GM21619 (cell line): ENCODE measurements around the gene RNF41.
A peak's percentile ranks its signal among the peaks of the same experiment; 100 is the strongest.
"Not testable (repeated sequence)": the region's sequence is repeated elsewhere in the genome, so short reads cannot be mapped to it uniquely, and the experiment has no call there.

Source experiments
- ATAC-seq: cut with Tn5 transposase; IDR thresholded peaks from one replicate; pipeline ENCODE4 v1.9.1; 2021; ENCODE audit not compliant: unreplicated experiment

Gene RNF41

GRCh38 chr12:56178347-56178746, 43.4 kb downstream of the RNF41 start:
- ATAC-seq: no peak

DNA sequence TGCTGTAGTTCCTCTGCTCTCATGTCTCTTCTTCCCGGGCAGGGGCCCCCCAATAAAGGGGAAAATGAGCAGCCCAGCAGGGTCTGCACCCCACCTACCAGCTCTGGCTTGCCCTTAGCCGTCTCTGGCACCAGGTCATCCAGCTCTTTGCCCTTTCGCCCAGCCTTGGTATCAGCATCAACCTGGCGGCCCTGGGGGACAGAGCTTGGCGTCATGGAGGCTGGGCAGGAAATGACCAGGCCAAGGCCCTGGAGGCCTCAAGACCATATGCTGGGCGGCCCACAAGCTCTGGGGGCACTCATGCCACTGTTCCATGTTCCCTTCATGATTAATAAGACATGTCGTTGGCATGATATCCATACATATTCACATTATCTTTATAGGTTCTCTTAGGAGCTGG, 48.9 kb downstream of the RNF41 start:
- ATAC-seq: no peak

DNA sequence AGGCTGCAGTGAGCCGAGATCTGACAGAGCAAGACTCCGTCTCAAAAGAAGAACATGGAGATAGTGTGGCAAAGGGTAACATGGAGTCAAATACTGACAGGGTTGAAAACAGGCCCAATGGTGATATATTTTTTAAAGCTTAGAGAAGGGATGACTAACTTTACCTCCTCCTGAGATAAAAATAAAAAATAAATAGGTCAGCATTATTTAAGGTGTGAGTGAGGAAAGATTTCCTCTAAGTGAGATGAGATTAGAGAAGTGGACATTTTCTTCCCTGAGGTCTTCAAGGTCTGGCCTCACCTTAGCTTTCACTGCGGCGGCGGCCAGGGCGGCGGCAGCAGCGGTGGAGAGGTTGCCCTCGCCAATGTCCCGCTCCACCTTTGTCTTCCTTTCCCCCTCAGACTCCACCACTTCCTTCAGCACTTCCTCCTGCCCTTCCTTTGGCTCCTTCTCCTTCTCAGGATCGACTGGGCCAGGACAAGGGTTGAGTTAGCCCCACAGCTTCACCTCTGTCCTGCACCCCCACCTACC, 52.4 kb downstream of the RNF41 start:
- no peak for ATAC-seq

- ATAC-seq: no peak
Measured at GRCh38 chr12:56165369-56165768, 56.4 kb downstream of the RNF41 start.

DNA sequence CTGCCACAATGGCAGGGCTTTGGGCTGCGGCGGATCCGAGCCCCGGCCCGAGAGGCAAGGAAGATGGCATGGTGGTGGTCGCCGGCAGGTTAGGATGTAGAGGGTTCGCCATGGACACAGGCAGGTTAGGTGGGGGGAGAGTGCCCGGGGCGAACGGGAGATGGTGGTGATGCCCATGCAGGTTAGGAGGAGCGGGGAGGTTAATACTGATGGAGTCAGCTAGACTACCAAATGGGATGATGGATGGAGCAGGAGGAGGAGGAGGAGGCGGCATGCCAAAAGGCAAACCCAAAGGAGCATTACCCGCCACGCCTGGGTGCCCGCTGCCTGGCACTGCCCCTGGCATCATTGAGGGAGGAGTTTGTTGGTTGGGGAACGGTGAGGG, 57.4 kb downstream of the RNF41 start:
- no peak for ATAC-seq

DNA sequence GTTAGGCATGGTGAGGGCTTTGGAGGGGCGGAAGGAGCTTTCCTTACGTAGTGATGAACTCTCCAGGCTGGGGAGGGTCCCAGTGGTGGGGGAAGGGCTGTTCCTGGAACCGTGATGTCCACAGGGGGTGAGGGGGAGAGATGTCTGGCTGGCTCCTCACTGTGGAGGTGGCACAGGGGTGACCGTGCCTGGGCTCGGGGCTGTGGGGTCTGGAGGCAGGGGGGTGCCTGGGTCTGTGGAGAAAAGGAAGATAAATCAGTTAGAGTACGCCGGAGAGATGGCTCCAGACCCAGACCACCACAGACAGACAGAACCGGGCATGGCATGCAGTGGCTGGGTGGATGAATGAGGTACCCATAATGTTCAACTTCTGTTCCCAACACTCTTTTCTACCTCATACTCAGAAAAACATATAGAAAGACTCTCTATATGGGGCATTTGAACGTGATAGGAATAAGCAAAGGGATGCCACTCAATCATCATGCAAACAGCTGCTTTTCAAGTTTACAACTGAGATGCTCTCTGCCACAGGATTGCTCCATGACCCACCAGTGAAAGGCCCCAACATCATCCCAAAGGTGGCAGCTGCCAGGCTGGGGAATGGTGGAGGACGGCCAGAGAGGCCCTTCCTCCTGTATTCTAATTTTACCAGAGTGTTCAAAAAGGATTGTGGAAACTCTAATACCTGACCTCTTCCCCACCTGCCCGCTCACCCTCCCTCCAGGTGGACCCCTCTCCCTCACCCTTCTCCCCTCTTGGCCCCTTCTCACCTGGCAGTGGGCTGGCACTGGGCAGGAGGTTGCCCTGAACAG, 58.0 kb downstream of the RNF41 start:
- ATAC-seq: no peak

- no peak for ATAC-seq
Measured at GRCh38 chr12:56162468-56163290, 59.0 kb downstream of the RNF41 start.

- no peak for ATAC-seq
Measured at GRCh38 chr12:56161690-56162351, 59.9 kb downstream of the RNF41 start.

GRCh38 chr12:56160894-56161689, 60.6 kb downstream of the RNF41 start:
- no peak for ATAC-seq

- ATAC-seq: no peak
Measured at GRCh38 chr12:56160193-56160763, 61.4 kb downstream of the RNF41 start.

DNA sequence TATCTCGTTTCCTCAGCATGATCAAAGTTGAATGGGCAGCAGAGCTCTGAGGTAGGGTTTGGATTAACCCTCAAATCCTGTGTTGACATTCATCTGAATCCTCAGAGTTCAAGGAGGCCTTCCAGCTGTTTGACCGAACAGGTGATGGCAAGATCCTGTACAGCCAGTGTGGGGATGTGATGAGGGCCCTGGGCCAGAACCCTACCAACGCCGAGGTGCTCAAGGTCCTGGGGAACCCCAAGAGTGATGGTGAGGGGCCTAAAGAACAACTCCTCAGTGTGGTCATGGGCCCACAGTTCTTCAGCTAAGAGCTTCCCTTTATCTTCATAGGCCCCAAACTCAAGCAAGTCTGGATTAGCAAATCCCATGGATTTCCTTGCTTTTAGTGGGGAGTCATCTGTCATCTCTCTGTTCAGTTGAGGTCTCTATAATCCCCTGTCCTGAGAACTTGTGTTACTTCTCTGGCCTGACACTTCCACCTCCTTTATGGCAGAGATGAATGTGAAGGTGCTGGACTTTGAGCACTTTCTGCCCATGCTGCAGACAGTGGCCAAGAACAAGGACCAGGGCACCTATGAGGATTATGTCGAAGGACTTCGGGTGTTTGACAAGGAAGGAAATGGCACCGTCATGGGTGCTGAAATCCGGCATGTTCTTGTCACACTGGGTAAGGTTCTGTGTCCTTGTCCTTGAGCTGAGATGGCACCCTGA, 62.1 kb downstream of the RNF41 start:
- ATAC-seq: no peak

- no peak for ATAC-seq
Measured at GRCh38 chr12:56158926-56159461, 62.7 kb downstream of the RNF41 start.

GRCh38 chr12:56158029-56158925, 63.4 kb downstream of the RNF41 start, which contains the start of gene MYL6:
Gene MYL6 (plus strand): TSS chr12:56158359. CDS start chr12:56158402, 43 bp downstream.
- ATAC-seq: peak; percentile 78

- peak; percentile 28 for ATAC-seq
Measured at GRCh38 chr12:56157201-56158028, 64.3 kb downstream of the RNF41 start.

GRCh38 chr12:56156464-56157200, 65.1 kb downstream of the RNF41 start:
- not testable (repeated sequence) for ATAC-seq

DNA sequence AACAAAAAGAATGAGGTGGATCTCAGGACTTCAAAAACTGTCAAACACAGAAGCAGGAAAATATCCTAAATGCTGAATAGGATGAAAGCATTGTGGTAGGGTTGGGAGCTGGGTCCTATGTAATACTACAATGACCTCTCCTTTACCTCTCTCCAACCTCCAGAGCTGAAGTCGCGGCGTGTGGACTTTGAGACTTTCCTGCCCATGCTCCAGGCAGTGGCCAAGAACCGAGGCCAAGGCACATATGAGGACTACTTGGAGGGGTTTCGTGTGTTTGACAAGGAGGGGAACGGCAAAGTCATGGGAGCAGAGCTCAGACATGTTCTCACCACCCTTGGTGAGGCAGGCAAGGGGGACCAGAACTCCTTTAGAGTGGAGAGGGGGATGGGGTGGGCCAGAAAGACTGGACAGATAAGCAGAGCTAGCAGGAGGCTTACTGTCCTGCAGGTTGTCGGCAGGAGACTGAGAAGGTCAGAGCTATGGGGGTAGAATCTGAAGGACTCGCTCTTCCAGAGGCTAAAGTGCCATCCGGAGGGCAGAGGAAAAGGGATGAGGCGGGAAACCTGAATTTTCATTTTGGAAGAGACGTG, 66.4 kb downstream of the RNF41 start:
- no peak for ATAC-seq
